Mesangial cell (primary cell): ENCODE data around the gene PTTG1. TPM values are rescaled to one million over a fixed set of nuclear protein-coding genes. Genes with fewer than 3 reads are reported as not detected.

Experiments
- total RNA-seq: library from RNA; depleted of rRNA; stranded (reverse); fragments of >200 nt; gene quantifications from 2 replicates; pipeline ENCODE4 v1.2.3, GENCODE V29; 2015

PTTG1 gene
- 65.8 and 441 TPM in 2 replicates for total RNA-seq

GRCh38 chr5:160421625-160422258, at the start of gene PTTG1:
Gene PTTG1, plus strand, starts transcription at chr5:160421855. Its CDS starts 458 bp downstream, at chr5:160422313.

GRCh38 chr5:160399402-160400353, 22.0 kb upstream of the PTTG1 start, which contains the start of gene FAM200C:
Gene FAM200C, minus strand, starts transcription at chr5:160400054. Its CDS starts 4,564 bp downstream, at chr5:160395490.

GRCh38 chr5:160418561-160419457, 2.8 kb upstream of the PTTG1 start, which contains the start of gene SLU7:
Gene SLU7, minus strand, starts transcription at chr5:160419081. Its CDS starts 3,787 bp downstream, at chr5:160415294.

Other genes with a start within 250 kb of the PTTG1 start
- not detected in 2 replicates for gene FABP6, start 192.3 kb upstream of the PTTG1 start, total RNA-seq
- gene CCNJL, start 109.3 kb upstream of the PTTG1 start, total RNA-seq = 6.0 and 7.2 TPM in 2 replicates
- gene C1QTNF2, start 51.2 kb upstream of the PTTG1 start, total RNA-seq = 0.65 TPM in 1 of 2 replicates, not detected in the other
- gene FAM200C, start 21.8 kb upstream of the PTTG1 start, total RNA-seq = 1.5 and 2.1 TPM in 2 replicates
- gene SLU7, start 2.8 kb upstream of the PTTG1 start, total RNA-seq = 15.6 and 20.2 TPM in 2 replicates